GM21737 (cell line): ENCODE data around the gene KANSL1.

Experiments used
- ATAC-seq: cut with Tn5 transposase; IDR thresholded peaks from one replicate; pipeline ENCODE4 v1.9.1; 2021; ENCODE audit warnings: mild to moderate bottlenecking, moderate library complexity; ENCODE audit not compliant: unreplicated experiment

The KANSL1 gene

GRCh38 chr17:46170639-46171429 lies 22.4 kb downstream of the KANSL1 start:
- no peak for ATAC-seq

GRCh38 chr17:46169913-46170638 lies 23.2 kb downstream of the KANSL1 start:
- no peak for ATAC-seq

DNA sequence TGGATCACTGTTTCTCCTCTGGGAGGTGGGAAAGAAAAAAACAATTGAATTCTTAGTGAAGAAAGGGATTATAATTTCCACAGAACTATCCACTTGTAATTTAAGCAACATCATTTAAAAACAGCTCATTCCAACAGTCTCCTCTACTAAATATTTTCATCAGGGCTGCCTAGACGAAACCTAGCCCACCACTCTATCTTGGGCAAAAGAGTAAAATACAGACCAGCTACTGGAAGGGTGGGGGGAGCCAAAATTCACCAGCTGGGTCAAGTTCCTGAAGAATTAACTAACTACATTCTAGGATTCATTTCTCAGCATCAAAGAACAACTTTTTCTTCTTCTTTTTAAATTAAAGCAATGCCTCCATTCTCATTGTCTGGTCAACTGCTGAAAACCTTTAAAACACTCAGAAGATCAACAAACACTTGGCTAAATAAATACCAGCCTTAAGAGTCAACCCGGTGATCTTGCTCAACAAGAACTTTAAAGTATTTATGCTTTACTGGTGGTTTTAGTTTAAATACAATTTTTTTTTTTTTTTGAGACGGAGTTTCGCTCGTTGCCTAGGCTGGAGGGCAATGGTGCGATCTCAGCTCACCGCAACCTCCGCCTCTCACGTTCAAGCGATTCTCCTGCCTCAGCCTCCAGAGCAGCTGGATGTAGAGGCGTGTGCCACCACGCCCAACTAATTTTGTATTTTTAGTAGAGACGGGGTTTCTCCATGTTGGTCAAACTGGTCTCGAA lies 25.2 kb downstream of the KANSL1 start:
- ATAC-seq = no peak

DNA sequence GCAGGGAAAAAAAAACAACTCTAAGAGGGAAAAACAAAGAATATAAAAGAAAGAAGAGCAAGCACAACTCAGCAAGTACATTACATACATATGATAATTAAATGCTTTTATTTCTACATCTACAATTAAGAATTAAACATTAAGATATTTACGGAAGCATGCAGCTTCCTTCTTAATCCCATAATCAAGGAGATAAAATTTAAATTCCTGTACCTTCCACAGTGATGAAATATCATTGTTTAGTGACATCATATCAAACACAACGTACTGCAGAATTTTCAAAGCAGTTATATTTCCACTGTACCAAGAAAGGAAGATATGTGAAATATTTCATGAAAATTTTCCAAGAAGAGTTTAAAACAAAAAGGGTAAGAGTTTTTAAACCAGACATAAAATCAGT lies 26.0 kb downstream of the KANSL1 start:
- ATAC-seq = no peak

DNA sequence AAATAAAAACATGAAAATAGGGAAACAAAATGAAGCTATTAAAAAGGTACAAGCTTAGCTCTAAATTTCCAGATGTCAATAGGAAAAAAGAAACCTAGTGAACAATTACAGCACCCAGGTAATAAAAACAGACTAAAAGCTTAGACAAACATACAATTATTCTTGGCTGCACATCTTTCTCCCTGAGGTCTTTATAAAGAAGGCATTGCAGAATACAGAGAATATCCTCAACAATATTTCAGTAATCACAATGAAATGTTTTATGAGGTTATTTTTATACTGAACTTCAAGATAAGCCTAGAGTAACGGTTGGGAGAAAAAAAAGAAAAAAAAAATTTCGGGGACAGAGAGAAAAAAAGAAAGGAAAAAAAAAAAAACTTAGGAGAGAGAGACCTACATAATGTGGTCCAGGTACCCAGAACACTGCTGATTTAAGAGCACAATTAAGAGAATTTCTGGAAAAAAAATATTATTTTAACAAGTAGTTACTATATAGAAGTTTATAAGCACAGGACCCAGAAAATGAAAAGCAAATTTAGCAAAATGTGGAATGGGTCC lies 26.5 kb downstream of the KANSL1 start:
- ATAC-seq = no peak

GRCh38 chr17:46163929-46164594 lies 29.2 kb downstream of the KANSL1 start:
- no peak for ATAC-seq

DNA sequence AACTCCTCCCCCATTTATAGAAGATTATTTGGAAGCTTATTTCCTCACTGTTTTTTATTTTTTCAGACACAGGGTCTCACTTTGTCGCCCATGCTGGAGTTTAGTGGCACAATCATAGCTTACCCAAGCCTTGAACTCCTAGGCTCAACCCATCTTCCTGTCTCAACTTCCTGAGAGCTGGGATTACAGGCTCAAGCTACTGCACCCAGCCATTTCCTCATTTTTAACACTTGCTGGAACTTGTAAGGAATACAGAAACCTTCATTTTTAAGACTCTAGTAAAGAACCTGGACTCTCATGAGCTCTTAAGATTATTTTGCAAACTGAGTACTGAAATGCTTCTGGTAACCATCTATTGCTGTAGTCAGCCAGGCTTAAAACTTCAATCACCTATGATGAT lies 29.9 kb downstream of the KANSL1 start:
- no peak for ATAC-seq

- ATAC-seq = no peak
These were observed 30.4 kb downstream of the KANSL1 start for GRCh38 chr17:46162866-46163265.

GRCh38 chr17:46160169-46160568 lies 33.1 kb downstream of the KANSL1 start:
- ATAC-seq = no peak

GRCh38 chr17:46159686-46160085 lies 33.5 kb downstream of the KANSL1 start:
- no peak for ATAC-seq

DNA sequence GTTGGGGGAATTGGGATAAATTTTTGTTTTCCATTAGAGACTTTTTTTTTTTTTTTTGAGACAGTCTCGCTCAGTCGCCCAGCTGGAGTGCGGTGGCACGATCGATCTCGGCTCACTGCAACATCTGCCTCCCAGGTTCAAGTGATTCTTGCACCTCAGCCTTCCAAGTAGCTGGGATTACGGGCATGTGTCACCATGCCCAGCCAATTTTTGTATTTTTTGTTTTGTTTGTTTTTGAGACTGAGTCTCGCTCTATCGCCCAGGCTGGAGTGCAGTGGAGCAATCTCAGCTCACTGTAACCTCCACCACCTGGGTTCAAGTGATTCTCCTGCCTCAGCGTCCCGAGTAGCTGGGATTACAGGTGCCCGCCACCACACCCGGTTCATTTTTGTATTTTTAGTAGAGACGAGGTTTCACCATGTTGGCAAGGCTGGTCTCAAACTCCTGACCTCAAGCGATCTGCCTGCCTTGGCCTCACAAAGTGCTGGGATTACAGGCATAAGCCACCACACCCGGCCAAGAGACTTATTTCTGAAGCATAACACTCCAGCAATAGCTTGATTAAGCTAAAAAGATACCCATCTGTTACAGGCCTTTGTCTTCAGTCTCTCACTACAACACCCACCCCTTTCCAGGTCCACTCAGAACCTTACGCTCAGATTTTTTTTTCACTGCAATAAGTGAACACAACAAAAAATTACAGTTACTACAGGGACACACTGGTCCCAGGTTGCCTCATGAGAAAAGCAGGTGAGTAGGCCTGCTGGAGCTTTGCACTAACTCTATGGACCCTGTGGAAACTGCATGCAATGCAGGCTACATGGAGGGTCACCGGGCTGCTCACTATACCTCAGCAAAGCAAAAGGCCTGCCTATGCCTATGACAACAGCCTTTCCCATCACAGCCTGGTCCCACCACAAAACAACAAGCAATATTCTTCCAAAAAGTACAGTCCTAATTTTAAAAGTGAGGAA lies 34.6 kb downstream of the KANSL1 start:
- ATAC-seq = no peak

DNA sequence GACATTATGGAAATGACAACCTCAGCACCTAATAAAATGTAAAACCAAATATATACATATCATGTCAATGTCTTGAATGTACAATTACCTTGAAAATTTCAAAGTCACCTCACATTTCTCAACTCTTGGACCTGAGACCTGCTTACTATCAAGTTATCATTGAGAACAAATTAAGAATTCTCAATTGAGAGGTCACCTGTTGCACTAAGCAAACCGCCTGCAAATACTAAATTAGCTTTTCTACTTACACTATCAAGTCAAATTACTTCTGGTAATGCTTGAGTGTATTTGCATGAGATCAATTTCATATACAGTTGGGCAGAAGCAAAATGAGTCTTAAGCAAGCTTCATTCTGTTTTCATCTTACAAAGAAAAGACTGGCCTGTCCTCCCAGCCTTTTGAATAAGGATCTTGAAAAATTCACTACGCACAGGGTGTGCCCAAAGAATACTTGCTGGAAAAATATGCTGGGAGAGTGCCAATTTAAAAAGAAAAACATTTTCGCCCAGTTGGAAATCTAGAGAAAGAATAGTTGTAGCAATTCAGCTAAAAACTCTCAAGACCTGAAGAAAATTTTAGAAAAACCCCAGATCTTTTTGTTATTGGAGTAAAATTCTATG lies 35.7 kb downstream of the KANSL1 start:
- no peak for ATAC-seq

DNA sequence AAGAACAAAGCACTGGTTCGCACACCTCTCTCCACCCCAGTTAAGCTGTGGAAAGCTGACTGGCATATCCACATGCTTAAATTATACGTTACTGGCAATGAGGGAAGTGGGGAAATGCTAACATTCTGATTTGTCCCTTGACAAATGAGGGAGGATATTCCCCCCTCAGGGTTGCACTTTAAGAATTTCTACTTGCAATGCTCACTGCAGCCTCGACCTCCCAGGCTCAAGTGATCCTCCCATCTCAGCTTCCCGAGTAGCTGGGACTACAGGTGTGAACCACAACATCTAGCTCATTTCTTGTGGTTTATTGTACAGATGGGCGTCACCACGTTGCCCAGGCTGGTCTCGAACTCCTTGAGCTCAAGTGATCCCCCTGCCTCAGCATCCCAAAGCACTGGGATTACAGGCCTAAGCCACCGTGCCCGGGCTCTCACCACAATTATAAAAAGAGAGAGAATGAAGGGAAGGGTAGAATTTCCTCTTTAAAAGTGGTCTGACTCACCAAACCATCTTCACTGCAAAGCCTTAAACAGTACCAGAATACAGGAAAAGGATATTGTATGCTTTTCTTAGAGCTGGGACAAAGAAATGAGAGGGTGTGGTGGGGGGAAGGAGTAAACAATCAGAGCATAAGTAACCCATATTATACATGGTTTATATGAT lies 38.9 kb downstream of the KANSL1 start:
- no peak for ATAC-seq

GRCh38 chr17:46152423-46152822 lies 40.8 kb downstream of the KANSL1 start:
- no peak for ATAC-seq

DNA sequence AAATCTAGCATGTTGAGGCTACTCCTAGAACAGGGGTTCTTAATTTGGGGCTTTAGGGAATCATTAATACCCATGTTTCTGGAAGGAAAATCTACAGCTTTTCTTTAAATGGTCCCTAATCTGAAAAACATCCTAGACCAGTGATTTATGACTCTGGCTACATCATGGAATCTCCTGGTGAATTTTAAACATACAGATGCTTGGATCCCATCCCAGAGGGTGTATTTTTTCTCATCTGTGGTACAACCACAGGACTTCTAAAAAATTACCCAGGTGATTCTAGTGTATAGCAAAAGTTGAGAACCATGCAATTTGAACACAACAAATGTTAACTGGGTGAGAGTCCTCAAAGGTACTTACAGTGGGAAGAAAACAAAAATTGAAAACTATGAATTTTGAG lies 41.5 kb downstream of the KANSL1 start:
- no peak for ATAC-seq

- no peak for ATAC-seq
These were observed 42.8 kb downstream of the KANSL1 start for GRCh38 chr17:46150216-46150963.

GRCh38 chr17:46148247-46148646 lies 45.0 kb downstream of the KANSL1 start:
- no peak for ATAC-seq

GRCh38 chr17:46147296-46147695 lies 45.9 kb downstream of the KANSL1 start:
- ATAC-seq = no peak
